Measurements from ENCODE around the gene CDH23.

DNA sequence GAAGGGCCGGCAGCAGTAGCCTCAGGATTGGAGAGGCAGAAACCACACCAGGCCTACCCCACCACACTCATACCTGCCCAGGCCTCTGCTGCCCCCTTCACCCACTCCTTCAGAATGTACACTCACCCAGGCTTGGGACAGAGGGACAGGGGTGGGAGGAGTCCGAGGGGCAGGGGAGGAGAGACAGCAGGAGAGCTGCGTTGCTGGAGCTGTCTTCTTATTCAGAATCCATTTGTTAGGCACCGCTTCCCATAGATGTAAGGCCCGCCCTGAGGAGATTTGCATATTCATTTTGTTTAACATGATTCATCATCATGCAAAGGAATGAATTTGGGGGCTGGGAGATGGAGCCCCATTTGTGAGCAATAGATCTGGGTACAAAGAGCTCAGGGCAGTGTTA is 156.7 kb downstream of the CDH23 start:
- TF ChIP-seq, protein P1, sequence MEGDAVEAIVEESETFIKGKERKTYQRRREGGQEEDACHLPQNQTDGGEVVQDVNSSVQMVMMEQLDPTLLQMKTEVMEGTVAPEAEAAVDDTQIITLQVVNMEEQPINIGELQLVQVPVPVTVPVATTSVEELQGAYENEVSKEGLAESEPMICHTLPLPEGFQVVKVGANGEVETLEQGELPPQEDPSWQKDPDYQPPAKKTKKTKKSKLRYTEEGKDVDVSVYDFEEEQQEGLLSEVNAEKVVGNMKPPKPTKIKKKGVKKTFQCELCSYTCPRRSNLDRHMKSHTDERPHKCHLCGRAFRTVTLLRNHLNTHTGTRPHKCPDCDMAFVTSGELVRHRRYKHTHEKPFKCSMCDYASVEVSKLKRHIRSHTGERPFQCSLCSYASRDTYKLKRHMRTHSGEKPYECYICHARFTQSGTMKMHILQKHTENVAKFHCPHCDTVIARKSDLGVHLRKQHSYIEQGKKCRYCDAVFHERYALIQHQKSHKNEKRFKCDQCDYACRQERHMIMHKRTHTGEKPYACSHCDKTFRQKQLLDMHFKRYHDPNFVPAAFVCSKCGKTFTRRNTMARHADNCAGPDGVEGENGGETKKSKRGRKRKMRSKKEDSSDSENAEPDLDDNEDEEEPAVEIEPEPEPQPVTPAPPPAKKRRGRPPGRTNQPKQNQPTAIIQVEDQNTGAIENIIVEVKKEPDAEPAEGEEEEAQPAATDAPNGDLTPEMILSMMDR (IDR thresholded peaks at IDR 0.05), result no peak
- TF ChIP-seq ESRRA (IDR thresholded peaks at IDR 0.05; ENCODE audit: borderline replicate concordance, low read length) (no peak), NFE2L2 (conservative IDR thresholded peaks at IDR 0.05; ENCODE audit: low read length) (no peak), MYC (IDR thresholded peaks at IDR 0.05; ENCODE audit: borderline replicate concordance, low read length) (no peak), POLR2A (IDR thresholded peaks at IDR 0.05; ENCODE audit: low read length) (no peak), ZC3H11A (IDR thresholded peaks at IDR 0.05) (no peak), ZNF302 (CRISPR knock-in tag; IDR thresholded peaks at IDR 0.05) (no peak)

All from A549 (cell line).